Suprapubic skin (tissue), 4 donors: Measurements from ENCODE around the gene RAPGEF5. TPM values are rescaled to one million over a fixed set of nuclear protein-coding genes. Genes with fewer than 3 reads are reported as not detected.

Experiments
- DNase-seq, 2 donors: peaks; one replicate each; pipeline ENCODE4 v3.0.0-alpha.2; 2019; ENCODE audit warnings: low spot score in 2 of 2
- H3K27ac ChIP-seq: fragments of 200-600 bp; sonication (generic); one replicate; pipeline ENCODE4 v1.5.1; 2019
- H3K27me3 ChIP-seq: fragments of 200-600 bp; sonication (generic); one replicate; pipeline ENCODE4 v1.5.1; 2019
- H3K36me3 ChIP-seq: fragments of 200-600 bp; sonication (generic); one replicate; pipeline ENCODE4 v1.5.1; 2019
- H3K4me1 ChIP-seq: fragments of 200-600 bp; sonication (generic); one replicate; pipeline ENCODE4 v1.5.1; 2019
- H3K4me3 ChIP-seq: fragments of 200-600 bp; sonication (generic); one replicate; pipeline ENCODE4 v1.5.1; 2019; ENCODE audit warnings: mild to moderate bottlenecking
- H3K9me3 ChIP-seq: fragments of 200-600 bp; sonication (generic); one replicate; pipeline ENCODE4 v1.5.1; 2019
- EP300 ChIP-seq: sonication (generic); formaldehyde crosslinking; IDR thresholded peaks from one replicate; pipeline ENCODE4 v1.6.1; 2017; ENCODE audit warnings: antibody characterized with exemption
- POLR2A ChIP-seq, 2 donors: fragments of 450-650 bp; IDR thresholded peaks; one replicate each; pipeline ENCODE4 v1.6.1; 2017; ENCODE audit warnings: antibody characterized with exemption in 2 of 2, mild to moderate bottlenecking in 2 of 2, moderate library complexity in 2 of 2
- POLR2AphosphoS5 ChIP-seq, 3 donors: sonication (generic); formaldehyde crosslinking; IDR thresholded peaks; one replicate each; pipeline ENCODE4 v1.6.1; 2017; ENCODE audit warnings: antibody characterized with exemption in 3 of 3
- WGBS: methylation state at CpG from one replicate; pipeline ENCODE4 v1.1.5; 2018; 5-methylcytosine and 5-hydroxymethylcytosine counted together
- total RNA-seq, 4 donors: library from RNA; depleted of rRNA; stranded (reverse); fragments of >200 nt; gene quantifications; one replicate each; pipeline ENCODE4 v1.1.0, GENCODE V29; 2016
- TF ChIP-seq, protein P1 (sequence below), 2 donors: fragments of 200-600 bp in 1 of 2; fragments of 450-650 bp in 1 of 2; sonication (generic) in 1 of 2; IDR thresholded peaks; one replicate each; pipeline ENCODE4 v1.5.1; 2016 to 2019; ENCODE audit warnings: antibody characterized with exemption in 2 of 2, mild to moderate bottlenecking in 1 of 2, moderate library complexity in 1 of 2

RAPGEF5 gene
- total RNA-seq, 4 donors from 2014 or later: 22.6 to 88.5 (median 26.9) TPM

DNA sequence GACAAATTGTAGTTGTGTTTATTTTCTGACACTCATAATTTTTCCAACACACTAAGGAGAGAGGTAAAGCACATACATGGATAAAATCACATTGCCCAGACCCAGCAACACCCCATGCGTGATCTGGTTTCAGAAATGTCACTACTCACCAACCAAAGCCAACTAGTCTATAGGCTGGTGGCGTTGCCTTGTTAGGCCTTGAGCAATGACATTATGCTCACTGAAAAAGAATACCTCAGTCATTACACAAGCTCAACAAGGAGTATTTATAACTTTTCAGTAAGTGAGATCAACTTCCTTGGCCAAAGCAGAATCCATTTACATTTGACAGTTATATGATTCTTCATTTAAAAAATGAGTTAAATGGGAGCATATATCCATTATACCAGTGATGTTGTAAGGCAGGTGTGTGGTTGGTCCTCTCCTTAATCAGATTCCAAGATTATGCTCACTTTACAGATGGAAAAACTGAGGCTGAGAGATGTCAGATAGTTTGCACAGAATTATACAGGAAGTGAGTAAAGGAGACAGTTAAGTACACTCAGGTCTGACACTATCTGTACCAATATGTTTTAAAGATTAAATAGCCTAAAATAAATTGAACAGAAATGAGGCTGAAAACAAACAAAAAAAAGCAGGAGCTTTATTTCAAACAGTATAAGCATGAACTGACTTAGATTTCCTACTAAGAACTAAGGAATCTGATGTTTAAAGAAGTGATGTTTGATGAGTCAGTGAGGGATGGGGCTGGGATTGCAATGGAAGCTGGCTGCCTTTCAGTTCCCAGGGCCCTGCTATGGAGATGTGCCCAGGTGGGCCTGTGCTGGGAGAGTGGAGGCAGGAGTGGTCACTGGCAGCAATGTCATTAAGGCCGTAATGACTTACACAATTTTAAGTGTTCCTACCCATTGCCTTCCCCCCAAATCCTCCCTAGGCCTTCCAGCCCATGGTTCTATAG lies 118.3 kb downstream of the RAPGEF5 start:
- no peak for DNase-seq
- Histone ChIP-seq H3K4me1 (no peaks in the 10 kb centered on the region), H3K36me3 (peaks cover 3% of the 10 kb centered on the region), H3K4me3 (no peak overlapping the region), H3K27ac (no peak overlapping the region), H3K27me3 (no peaks in the 10 kb centered on the region), H3K9me3 (no peaks in the 10 kb centered on the region)
- TF ChIP-seq, protein P1, sequence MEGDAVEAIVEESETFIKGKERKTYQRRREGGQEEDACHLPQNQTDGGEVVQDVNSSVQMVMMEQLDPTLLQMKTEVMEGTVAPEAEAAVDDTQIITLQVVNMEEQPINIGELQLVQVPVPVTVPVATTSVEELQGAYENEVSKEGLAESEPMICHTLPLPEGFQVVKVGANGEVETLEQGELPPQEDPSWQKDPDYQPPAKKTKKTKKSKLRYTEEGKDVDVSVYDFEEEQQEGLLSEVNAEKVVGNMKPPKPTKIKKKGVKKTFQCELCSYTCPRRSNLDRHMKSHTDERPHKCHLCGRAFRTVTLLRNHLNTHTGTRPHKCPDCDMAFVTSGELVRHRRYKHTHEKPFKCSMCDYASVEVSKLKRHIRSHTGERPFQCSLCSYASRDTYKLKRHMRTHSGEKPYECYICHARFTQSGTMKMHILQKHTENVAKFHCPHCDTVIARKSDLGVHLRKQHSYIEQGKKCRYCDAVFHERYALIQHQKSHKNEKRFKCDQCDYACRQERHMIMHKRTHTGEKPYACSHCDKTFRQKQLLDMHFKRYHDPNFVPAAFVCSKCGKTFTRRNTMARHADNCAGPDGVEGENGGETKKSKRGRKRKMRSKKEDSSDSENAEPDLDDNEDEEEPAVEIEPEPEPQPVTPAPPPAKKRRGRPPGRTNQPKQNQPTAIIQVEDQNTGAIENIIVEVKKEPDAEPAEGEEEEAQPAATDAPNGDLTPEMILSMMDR (IDR thresholded peaks at IDR 0.05): no peak
- no peak for TF ChIP-seq POLR2A (IDR thresholded peaks at IDR 0.05)
- no peak for TF ChIP-seq EP300
- no peak for TF ChIP-seq POLR2AphosphoS5 (IDR thresholded peaks at IDR 0.05)
- WGBS: 87% methylated on average over 3 of the region's 3 CpGs

DNA sequence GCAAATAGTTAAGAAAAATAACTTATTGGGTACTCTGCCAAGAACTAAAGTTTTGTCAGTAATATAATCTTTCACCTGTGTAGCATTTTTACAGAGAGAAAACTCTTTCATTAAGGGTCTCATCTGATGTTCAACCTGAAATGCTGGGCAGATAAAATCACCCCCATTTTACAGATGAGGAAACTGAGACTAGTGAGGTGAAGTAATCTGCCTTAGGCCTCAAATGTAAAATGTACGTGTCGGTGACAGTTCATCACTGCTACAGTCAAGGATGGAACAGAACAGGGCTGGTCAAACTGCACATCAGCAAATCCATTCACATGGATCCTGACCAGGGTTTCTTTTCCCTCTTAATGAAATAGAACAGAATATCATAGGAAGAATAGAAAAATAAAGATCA lies 121.8 kb downstream of the RAPGEF5 start:
- 86% methylated on average over 2 of the region's 2 CpGs for WGBS
- TF ChIP-seq, protein P1 (IDR thresholded peaks at IDR 0.05): no peak
- no peak for TF ChIP-seq POLR2AphosphoS5 (IDR thresholded peaks at IDR 0.05)
- TF ChIP-seq EP300: no peak
- no peak for TF ChIP-seq POLR2A (IDR thresholded peaks at IDR 0.05)
- Histone ChIP-seq H3K36me3 (no peaks in the 10 kb centered on the region), H3K4me1 (peaks cover 2% of the 10 kb centered on the region), H3K9me3 (no peaks in the 10 kb centered on the region), H3K27me3 (no peaks in the 10 kb centered on the region), H3K27ac (no peak overlapping the region), H3K4me3 (no peak overlapping the region)
- no peak for DNase-seq

DNA sequence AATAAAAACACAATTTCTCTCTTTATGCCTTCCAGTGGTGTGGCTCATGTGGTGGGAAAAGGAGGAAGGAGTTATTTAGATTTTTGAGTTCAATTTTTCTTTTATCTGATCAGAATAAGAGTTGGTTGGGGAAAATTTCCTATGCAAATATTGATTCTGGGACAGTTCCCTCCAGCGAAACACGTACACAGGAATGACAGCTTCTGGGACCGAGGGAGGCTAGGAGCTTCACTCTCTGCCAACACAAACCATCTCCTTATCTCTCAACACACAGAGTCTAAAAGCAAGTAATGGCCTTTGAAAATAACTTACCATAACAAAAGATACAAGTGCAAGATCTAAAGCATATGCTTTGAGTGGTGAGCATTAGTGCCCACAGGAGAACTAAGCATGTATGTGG lies 122.7 kb downstream of the RAPGEF5 start:
- DNase-seq: no peak
- 48% methylated on average over 3 of the region's 3 CpGs for WGBS
- Histone ChIP-seq H3K4me3 (no peak overlapping the region), H3K27me3 (no peaks in the 10 kb centered on the region), H3K27ac (no peak overlapping the region), H3K9me3 (no peaks in the 10 kb centered on the region), H3K36me3 (no peaks in the 10 kb centered on the region), H3K4me1 (peaks cover 2% of the 10 kb centered on the region)
- TF ChIP-seq EP300 (no peak), POLR2AphosphoS5 (IDR thresholded peaks at IDR 0.05) (no peak), POLR2A (IDR thresholded peaks at IDR 0.05) (no peak)
- TF ChIP-seq, protein P1 (IDR thresholded peaks at IDR 0.05): no peak

DNA sequence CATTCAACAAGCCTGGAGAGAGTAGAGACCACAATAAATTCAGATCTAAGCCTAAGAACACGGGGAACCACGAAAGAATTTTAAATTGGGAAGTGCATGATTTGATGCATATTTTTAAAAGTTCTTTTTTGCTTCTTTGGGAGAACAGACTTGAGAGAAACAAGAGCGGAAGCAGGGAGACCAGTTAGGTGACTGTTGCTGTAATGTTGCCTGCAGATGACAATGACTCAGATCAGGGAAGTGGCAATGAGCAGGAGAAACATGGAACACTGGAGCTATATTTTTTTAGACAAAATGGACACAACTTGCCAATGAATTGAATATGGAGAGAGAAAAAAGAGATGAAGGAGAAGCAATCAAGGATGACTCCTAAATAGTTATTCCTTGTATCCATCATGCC lies 125.1 kb downstream of the RAPGEF5 start:
- Histone ChIP-seq H3K27me3 (no peaks in the 10 kb centered on the region), H3K4me1 (peaks cover 2% of the 10 kb centered on the region), H3K9me3 (no peaks in the 10 kb centered on the region), H3K36me3 (no peaks in the 10 kb centered on the region), H3K27ac (no peak overlapping the region), H3K4me3 (no peak overlapping the region)
- 85% methylated on average over 3 of the region's 3 CpGs for WGBS
- DNase-seq: no peak
- TF ChIP-seq, protein P1 (IDR thresholded peaks at IDR 0.05): no peak
- TF ChIP-seq POLR2AphosphoS5 (IDR thresholded peaks at IDR 0.05): no peak
- no peak for TF ChIP-seq EP300
- no peak for TF ChIP-seq POLR2A (IDR thresholded peaks at IDR 0.05)

DNA sequence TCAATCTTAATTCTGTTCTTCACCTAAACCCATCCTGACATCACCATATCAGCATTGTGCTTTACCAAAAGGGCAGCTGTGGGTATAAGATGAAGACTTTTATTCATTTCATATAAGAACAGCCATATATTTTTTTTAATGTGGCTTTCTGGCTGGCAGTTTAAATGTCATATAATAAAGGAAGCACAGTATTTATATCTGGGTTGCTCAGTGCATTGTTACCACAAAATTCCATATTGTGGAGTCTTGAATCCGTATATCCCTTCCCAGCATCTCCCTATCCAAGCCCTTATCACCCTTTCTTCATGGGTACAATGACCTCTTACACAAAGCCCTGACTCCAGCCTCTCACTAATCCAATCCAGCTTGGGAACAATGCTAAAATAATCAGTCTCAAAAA lies 125.8 kb downstream of the RAPGEF5 start:
- DNase-seq: no peak

More for the DNA sequence above, 125.8 kb downstream of the RAPGEF5 start:
- Histone ChIP-seq H3K9me3 (no peaks in the 10 kb centered on the region), H3K36me3 (no peaks in the 10 kb centered on the region), H3K27ac (no peak overlapping the region), H3K27me3 (no peaks in the 10 kb centered on the region), H3K4me1 (peaks cover 2% of the 10 kb centered on the region), H3K4me3 (no peak overlapping the region)
- TF ChIP-seq EP300 (no peak), POLR2AphosphoS5 (IDR thresholded peaks at IDR 0.05) (no peak), POLR2A (IDR thresholded peaks at IDR 0.05) (no peak)
- TF ChIP-seq, protein P1 (IDR thresholded peaks at IDR 0.05): no peak
- 41% methylated on average over 1 of the region's 1 CpG for WGBS
